HepG2 (cell line): ENCODE measurements around the gene HK2. TPM values are rescaled to one million over a fixed set of nuclear protein-coding genes. Genes with fewer than 3 reads are reported as not detected.
A peak's percentile ranks its signal among the peaks of the same experiment; 100 is the strongest.

Experiments
- CC2D1A ChIP-seq: sonication (generic); formaldehyde crosslinking; IDR thresholded peaks from 2 replicates; pipeline ENCODE4 v1.8.1; 2023; ENCODE audit warnings: mild to moderate bottlenecking, missing genetic modification reagents
- DMTF1 ChIP-seq: sonication (generic); formaldehyde crosslinking; IDR thresholded peaks from 2 replicates; pipeline ENCODE4 v1.4.0; 2020; ENCODE audit warnings: mild to moderate bottlenecking, missing genetic modification reagents
- E2F5 ChIP-seq: sonication (generic); formaldehyde crosslinking; conservative IDR thresholded peaks from 2 replicates; pipeline ENCODE4 v1.4.0; 2020; ENCODE audit warnings: missing genetic modification reagents
- EP300 ChIP-seq, 3 experiments: sonication (generic) in 1 of 3; formaldehyde crosslinking in 1 of 3; IDR thresholded peaks; 2 replicates each; pipeline versions ENCODE4 v1.5.1 to v1.6.1; 2011 to 2020; ENCODE audit warnings: low read depth in 2 of 3, low read length in 2 of 3, borderline replicate concordance in 1 of 3, improper control_type of control experiment in 1 of 3, mild to moderate bottlenecking in 1 of 3, missing genetic modification reagents in 1 of 3, moderate library complexity in 1 of 3
- HCFC1 ChIP-seq: fragments of 150-350 bp; IDR thresholded peaks from 2 replicates; pipeline ENCODE4 v1.6.1; 2014; ENCODE audit warnings: low read depth, low read length
- KDM3A ChIP-seq: IDR thresholded peaks from 2 replicates; pipeline ENCODE4 v1.6.1; 2018; ENCODE audit warnings: low read depth, missing compliant biosample characterization
- KDM4B ChIP-seq: sonication (generic); formaldehyde crosslinking; IDR thresholded peaks from 2 replicates; pipeline ENCODE4 v1.4.0; 2020; ENCODE audit warnings: missing genetic modification reagents
- PRMT3 ChIP-seq: sonication (generic); formaldehyde crosslinking; IDR thresholded peaks from 2 replicates; pipeline ENCODE4 v1.8.1; 2022; ENCODE audit warnings: low read depth, mild to moderate bottlenecking, moderate library complexity, missing genetic modification reagents, borderline replicate concordance
- SKIL ChIP-seq: sonication (generic); formaldehyde crosslinking; IDR thresholded peaks from 2 replicates; pipeline ENCODE4 v1.8.0; 2022; ENCODE audit warnings: missing genetic modification reagents, mild to moderate bottlenecking, moderate library complexity, borderline replicate concordance
- SMAD9 ChIP-seq: sonication (generic); formaldehyde crosslinking; IDR thresholded peaks from 2 replicates; pipeline ENCODE4 v1.5.1; 2020; ENCODE audit warnings: mild to moderate bottlenecking, missing genetic modification reagents
- ZBTB38 ChIP-seq: sonication (generic); formaldehyde crosslinking; IDR thresholded peaks from 2 replicates; pipeline ENCODE4 v1.5.1; 2020; ENCODE audit warnings: mild to moderate bottlenecking, missing genetic modification reagents
- ZNF318 ChIP-seq: sonication (generic); formaldehyde crosslinking; IDR thresholded peaks from 2 replicates; pipeline ENCODE4 v1.4.0; 2020; ENCODE audit warnings: mild to moderate bottlenecking, missing genetic modification reagents
- ZNF431 ChIP-seq: sonication (generic); formaldehyde crosslinking; IDR thresholded peaks from 2 replicates; pipeline ENCODE4 v1.9.0; 2022; ENCODE audit warnings: missing genetic modification reagents, low read depth, mild to moderate bottlenecking, borderline replicate concordance
- ZNF564 ChIP-seq: sonication (generic); formaldehyde crosslinking; IDR thresholded peaks from 2 replicates; pipeline ENCODE4 v1.8.1; 2023; ENCODE audit warnings: mild to moderate bottlenecking, missing genetic modification reagents
- ZSCAN9 ChIP-seq: IDR thresholded peaks from 2 replicates; pipeline ENCODE4 v1.6.1; 2016; ENCODE audit warnings: borderline replicate concordance
- polyA plus RNA-seq, 8 experiments: library from polyadenylated mRNA; depleted of rRNA in 3 of 8; stranded (reverse) in 7 of 8; unstranded in 1 of 8; fragments of >200 nt; fragmentation: Illumina TruSeq in 4 of 8; extraction: Trizol in 4 of 8; gene quantifications; 2 replicates each; pipeline versions ENCODE4 v1.2.1 to v1.2.3, GENCODE V29; 2011 to 2016; ENCODE audit warnings: low read depth in 4 of 8, missing spikeins in 1 of 8, mixed read lengths in 1 of 8; ENCODE audit not compliant: insufficient read depth in 1 of 8
- total RNA-seq, 5 experiments: library from RNA; depleted of rRNA; stranded (reverse); fragments of >200 nt; fragmentation: Illumina TruSeq; extraction: Trizol; gene quantifications; 2 replicates each; pipeline ENCODE4 v1.2.3, GENCODE V29; 2016; ENCODE audit warnings: low read depth in 1 of 5

HK2 gene
- total and polyA plus RNA-seq, 2 of the 13 experiments (the other 11 are each of a cell fraction or from before 2014, with no cell fraction given) = 13.2 to 101 TPM

- TF ChIP-seq ZNF318 (CRISPR knock-in tag) = no peak
- no peak for TF ChIP-seq E2F5 (CRISPR knock-in tag)
- TF ChIP-seq ZBTB38 = 0 out of 2 replicates have a peak, but pooled peaks have one; percentile 3
- TF ChIP-seq DMTF1 (CRISPR knock-in tag) = no peak
- TF ChIP-seq ZNF431 = no peak
- no peak for TF ChIP-seq KDM3A (CRISPR knock-in tag)
- no peak for TF ChIP-seq ZSCAN9
- TF ChIP-seq PRMT3 = no peak
- no peak for TF ChIP-seq CC2D1A (CRISPR knock-in tag)
- no peak for TF ChIP-seq EP300 (IDR thresholded peaks at IDR 0.05; ENCODE audit: low read depth in 2 of 2, low read length in 2 of 2)
- TF ChIP-seq EP300 (CRISPR knock-in tag; IDR thresholded peaks at IDR 0.05; ENCODE audit: borderline replicate concordance) = no peak
- TF ChIP-seq SKIL (CRISPR knock-in tag) = no peak
- no peak for TF ChIP-seq SMAD9 (CRISPR knock-in tag)
- TF ChIP-seq ZNF564 (CRISPR knock-in tag) = no peak
- no peak for TF ChIP-seq KDM4B (CRISPR knock-in tag)
- TF ChIP-seq HCFC1 = no peak
These were observed 2.9 kb downstream of the HK2 start (continued) for GRCh38 chr2:74836675-74837401.
